ENCODE data around the gene CYBA.
A peak's percentile ranks its signal among the peaks of the same experiment; 100 is the strongest.

The CYBA gene

GRCh38 chr16:88659160-88659559, 8.3 kb upstream of the CYBA start:
- DNase-seq, result no peak

GRCh38 chr16:88658714-88659113, 7.9 kb upstream of the CYBA start:
- no peak for DNase-seq

GRCh38 chr16:88657371-88657770, 6.5 kb upstream of the CYBA start:
- no peak for DNase-seq

- DNase-seq, result no peak
Observed at GRCh38 chr16:88656291-88656980, 5.6 kb upstream of the CYBA start.

GRCh38 chr16:88655733-88656281, 5.0 kb upstream of the CYBA start:
- no peak for DNase-seq

- no peak for DNase-seq
Observed at GRCh38 chr16:88655053-88655732, 4.3 kb upstream of the CYBA start.

- DNase-seq, result no peak
Observed at GRCh38 chr16:88654363-88655052, 3.7 kb upstream of the CYBA start.

- no peak for DNase-seq
Observed at GRCh38 chr16:88653596-88654362, 2.9 kb upstream of the CYBA start.

GRCh38 chr16:88653101-88653500, 2.2 kb upstream of the CYBA start:
- DNase-seq, result no peak

GRCh38 chr16:88652762-88653063, 1.9 kb upstream of the CYBA start:
- DNase-seq, result no peak

- DNase-seq, result no peak
Observed at GRCh38 chr16:88651989-88652761, 1.3 kb upstream of the CYBA start.

- DNase-seq, result peak; percentile 60
Observed at GRCh38 chr16:88651276-88651988, 579 bp upstream of the CYBA start.

GRCh38 chr16:88649924-88650748, 717 bp downstream of the CYBA start:
- DNase-seq, result peak; percentile 38

- DNase-seq, result no peak
Observed at GRCh38 chr16:88649195-88649923, 1.5 kb downstream of the CYBA start.

GRCh38 chr16:88647178-88648070, 3.4 kb downstream of the CYBA start:
- no peak for DNase-seq

- no peak for DNase-seq
Observed at GRCh38 chr16:88646345-88647034, 4.4 kb downstream of the CYBA start.

- DNase-seq, result no peak
Observed at GRCh38 chr16:88645941-88646340, 4.9 kb downstream of the CYBA start.

- no peak for DNase-seq
Observed at GRCh38 chr16:88645455-88645854, 5.4 kb downstream of the CYBA start.

GRCh38 chr16:88643644-88643932, 7.3 kb downstream of the CYBA start:
- no peak for DNase-seq
